H1 (cell line): ENCODE measurements around the gene TAAR1. TPM values are rescaled to one million over a fixed set of nuclear protein-coding genes. Genes with fewer than 3 reads are reported as not detected.
A peak's percentile ranks its signal among the peaks of the same experiment; 100 is the strongest.

ENCODE experiments used
- ATF3 ChIP-seq: IDR thresholded peaks from 2 replicates; pipeline ENCODE4 v1.6.1; 2011; ENCODE audit warnings: low read depth, mild to moderate bottlenecking, low read length; ENCODE audit not compliant: insufficient read depth
- CTCF ChIP-seq, 3 experiments: IDR thresholded peaks; 1 replicate in 2 of 3; 2 replicates in 1 of 3; pipeline versions ENCODE4 v1.5.1 to v1.6.1; 2011; ENCODE audit warnings: low read length in 3 of 3, mild to moderate bottlenecking in 3 of 3, inconsistent platforms in 2 of 3, low read depth in 1 of 3, moderate library complexity in 1 of 3; ENCODE audit not compliant: insufficient read depth in 1 of 3; ENCODE audit errors: control extremely low read depth in 1 of 3
- HDAC2 ChIP-seq, 2 experiments: fragments of 300-600 bp in 1 of 2; sonication (generic) in 1 of 2; IDR thresholded peaks; 2 replicates each; pipeline ENCODE4 v1.6.1; 2011 to 2012; ENCODE audit warnings: low read depth in 2 of 2, low read length in 2 of 2, mild to moderate bottlenecking in 2 of 2, moderate library complexity in 2 of 2, borderline replicate concordance in 1 of 2, inconsistent platforms in 1 of 2
- KDM5A ChIP-seq: fragments of 200-600 bp; IDR thresholded peaks from 2 replicates; pipeline ENCODE4 v1.7.1; 2012; ENCODE audit warnings: mild to moderate bottlenecking, low read length, inconsistent platforms, mixed read lengths
- USF2 ChIP-seq: IDR thresholded peaks from 2 replicates; pipeline ENCODE4 v1.6.1; 2011; ENCODE audit warnings: low read length, improper control_type of control experiment
- polyA plus RNA-seq, 7 experiments: library from polyadenylated mRNA; depleted of rRNA in 3 of 7; stranded (reverse) in 5 of 7; unstranded in 2 of 7; fragments of >200 nt in 5 of 7; fragments of 200-250 nt in 2 of 7; gene quantifications; 1 replicate in 5 of 7; 2 replicates in 1 of 7; 4 replicates in 1 of 7; pipeline versions ENCODE4 v1.2.1 to v1.2.3, GENCODE V29; 2011 to 2013; ENCODE audit warnings: missing spikeins in 2 of 7, mixed read lengths in 2 of 7
- total RNA-seq: library from RNA; stranded (reverse); fragmentation: NEBNext Ultra II Directional; extraction: Animal tissue kit (Norgen Biotek cat#: 25700); gene quantifications from 2 replicates; pipeline ENCODE4 v1.2.1, GENCODE V29; 2021

The TAAR1 gene
- total and polyA plus RNA-seq, 2 of the 8 experiments (the other 6 are each of a cell fraction or from before 2014, with no cell fraction given), result not detected

GRCh38 chr6:132669690-132670291 is 10.8 kb upstream of the TAAR1 start (continued):
- no peak for TF ChIP-seq HDAC2 (IDR thresholded peaks at IDR 0.05; ENCODE audit: borderline replicate concordance in 1 of 2, low read depth in 2 of 2, low read length in 2 of 2)
- TF ChIP-seq CTCF (IDR thresholded peaks at IDR 0.05; ENCODE audit: control extremely low read depth in 1 of 3, insufficient read depth in 1 of 3, low read depth in 1 of 3, low read length in 3 of 3), result peak in 2 of 3 experiments; percentile 8 to 25; a peak in 2 of 4 replicates
- TF ChIP-seq USF2, result no peak
- TF ChIP-seq KDM5A, result no peak
- no peak for TF ChIP-seq ATF3
